HG03196 (cell line): ENCODE measurements around the gene SMR3A.
A peak's percentile ranks its signal among the peaks of the same experiment; 100 is the strongest.

Experiments used
- ATAC-seq: cut with Tn5 transposase; IDR thresholded peaks from one replicate; pipeline ENCODE4 v1.9.1; 2021; ENCODE audit not compliant: unreplicated experiment

The SMR3A gene

DNA sequence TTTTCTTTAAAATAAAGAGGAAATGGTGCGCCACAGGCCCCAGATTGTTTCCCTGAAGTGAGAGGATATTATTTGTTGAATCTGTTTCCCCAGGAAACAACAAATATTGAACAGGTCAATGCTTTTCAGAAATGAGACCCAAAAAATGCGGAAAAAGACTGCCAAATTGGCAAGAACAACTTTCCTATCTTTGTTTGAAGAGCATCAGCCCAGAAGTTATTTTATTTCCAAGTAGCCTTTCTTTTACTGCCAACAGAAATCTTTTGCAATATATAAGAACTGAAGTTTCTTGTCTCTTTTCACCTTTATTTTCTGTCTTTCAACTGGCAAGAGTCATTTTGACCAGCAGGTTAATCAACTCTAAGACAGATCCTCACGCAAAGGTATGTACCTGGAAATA, at the start of gene SMR3A:
SMR3A (plus strand) TSS at position 301 of the 400 bp plus-strand sequence. CDS start 1,356 bp downstream, outside the sequence.
- no peak for ATAC-seq

DNA sequence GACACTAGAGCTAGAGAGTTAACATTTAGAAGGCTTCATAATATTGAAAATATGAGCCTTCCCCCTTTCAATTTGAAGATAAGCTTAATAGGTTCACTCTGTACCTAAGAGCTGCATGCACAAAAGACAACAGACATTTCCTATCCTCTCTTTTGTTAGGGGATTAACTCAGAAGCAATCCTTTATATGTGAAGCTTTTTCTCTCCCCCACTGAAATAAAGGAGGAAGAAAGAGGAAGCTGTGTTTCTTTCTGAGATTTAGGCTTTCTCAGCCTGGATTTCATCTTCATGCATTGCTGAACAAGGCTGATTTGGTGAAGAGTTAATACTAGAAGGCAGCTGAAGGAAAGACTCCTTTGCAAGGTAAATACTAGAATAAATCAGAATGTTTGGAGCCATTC, 46.8 kb upstream of the SMR3A start:
- ATAC-seq = no peak

DNA sequence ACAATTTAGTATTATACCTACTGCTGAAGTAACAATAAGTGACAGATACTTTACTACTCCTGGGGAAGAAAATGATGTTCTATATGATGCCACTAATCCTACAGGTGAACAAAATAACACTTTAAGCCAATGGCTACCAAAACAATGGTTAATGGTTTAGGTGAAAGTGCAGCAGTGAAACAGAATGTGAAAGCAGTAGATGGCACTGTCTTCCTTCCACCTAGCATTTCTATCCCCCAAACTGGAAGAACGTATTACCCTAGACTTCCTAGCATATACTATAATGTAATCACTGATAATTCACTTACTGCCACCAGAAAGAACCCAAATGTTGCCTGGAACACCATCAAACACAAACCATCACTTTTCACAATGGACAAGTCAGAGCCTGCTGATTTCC, 44.6 kb upstream of the SMR3A start:
- ATAC-seq = peak; percentile 67

DNA sequence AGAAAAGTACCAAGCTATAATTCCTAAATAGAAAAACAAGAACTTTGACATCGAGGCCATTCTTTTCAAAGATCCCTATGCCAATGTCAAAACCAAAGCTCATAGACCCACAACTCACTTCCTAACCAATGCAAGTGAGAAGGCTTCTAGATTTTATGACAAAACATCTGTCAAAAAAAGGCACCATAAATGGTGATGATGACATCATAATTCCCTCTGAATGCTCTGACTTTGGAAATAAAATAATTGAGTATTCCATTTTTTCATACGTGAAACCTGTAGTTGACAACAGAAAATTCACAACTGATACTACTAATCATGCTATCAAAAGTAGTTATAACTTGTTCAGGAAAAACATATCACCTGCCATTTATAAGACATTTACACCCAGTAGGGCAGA, 34.5 kb upstream of the SMR3A start:
- no peak for ATAC-seq

DNA sequence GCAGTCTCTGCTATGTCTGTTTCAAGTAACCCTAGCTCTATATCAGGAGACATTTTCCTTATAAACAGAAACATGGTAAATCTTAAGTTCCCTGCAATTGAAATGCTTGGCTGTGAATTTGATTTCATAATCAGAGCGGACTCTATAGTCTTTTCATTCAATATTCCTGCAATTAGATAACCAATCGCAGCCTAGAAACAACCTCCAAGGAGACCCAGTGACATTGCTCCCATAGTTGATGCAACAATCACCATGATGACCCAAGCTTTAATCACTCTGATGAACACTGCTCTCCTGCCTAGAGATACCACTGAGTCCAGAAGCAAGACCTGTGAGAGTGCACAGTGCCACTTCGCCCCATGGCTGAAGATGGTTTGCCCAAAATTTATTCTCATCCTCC, 25.9 kb upstream of the SMR3A start, which contains the start of gene CABS1:
CABS1 (plus strand) TSS at position 301 of the 400 bp plus-strand sequence; CDS start at position 360, 59 bp downstream.
- ATAC-seq = no peak

DNA sequence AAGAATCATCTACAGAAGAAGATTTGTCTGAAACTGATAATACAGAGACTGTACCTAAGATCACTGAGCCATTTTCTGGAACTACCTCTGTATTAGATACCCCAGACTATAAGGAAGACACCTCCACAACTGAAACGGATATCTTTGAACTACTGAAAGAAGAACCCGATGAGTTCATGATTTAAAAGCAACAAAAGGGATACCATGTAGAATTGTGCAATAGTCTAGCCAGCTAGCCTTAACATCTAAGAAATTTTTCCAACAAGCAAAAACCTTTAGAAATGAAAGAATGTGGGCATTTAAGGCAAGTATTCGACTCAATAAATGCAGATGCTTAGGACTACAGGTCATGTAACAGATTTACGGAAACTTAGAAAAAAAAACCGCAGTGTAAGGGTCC, 24.5 kb upstream of the SMR3A start:
- ATAC-seq = no peak

DNA sequence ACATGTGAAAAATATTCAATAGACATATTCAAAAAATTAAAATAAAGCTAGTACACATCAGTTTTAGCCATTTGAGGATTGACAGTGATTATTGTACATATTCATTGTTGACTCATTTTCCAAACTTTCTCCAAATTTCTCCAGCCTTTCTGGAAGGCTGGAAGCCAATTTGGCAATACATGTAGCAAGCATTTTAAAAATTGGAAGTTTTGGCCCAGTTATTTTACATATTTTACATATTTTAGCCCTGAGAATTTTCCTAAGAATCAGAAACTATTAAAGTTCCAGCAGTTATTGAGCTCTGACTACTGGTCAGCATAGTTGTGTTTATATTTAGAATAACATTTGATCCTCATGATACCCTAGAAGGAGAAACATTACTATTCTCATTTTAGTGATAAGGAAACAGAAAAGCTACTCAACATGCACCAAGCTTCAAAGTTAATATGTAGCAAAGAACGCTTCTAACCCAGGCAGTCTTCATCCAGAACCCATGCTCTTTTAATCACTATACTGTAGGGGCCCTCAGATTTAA, 22.6 kb upstream of the SMR3A start:
- ATAC-seq = no peak

DNA sequence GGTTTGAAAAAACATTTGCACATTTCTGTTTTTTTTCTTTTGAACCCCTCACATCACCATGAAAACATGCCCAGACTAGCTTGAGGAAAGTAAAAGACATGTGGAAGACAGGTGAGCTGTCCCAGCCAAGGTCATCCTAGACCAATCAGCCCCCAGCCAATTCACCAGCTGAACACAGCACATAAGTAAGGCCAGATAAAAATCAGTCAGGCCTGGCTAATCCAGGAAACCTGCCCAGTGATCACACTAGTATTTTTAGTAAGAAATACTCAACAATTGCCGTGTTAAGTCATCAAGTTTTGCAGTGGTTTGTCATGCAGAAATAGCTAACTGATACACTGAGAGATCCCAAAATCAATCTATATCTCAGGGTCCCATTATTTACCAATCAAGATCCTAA, 4.4 kb upstream of the SMR3A start:
- ATAC-seq = no peak

DNA sequence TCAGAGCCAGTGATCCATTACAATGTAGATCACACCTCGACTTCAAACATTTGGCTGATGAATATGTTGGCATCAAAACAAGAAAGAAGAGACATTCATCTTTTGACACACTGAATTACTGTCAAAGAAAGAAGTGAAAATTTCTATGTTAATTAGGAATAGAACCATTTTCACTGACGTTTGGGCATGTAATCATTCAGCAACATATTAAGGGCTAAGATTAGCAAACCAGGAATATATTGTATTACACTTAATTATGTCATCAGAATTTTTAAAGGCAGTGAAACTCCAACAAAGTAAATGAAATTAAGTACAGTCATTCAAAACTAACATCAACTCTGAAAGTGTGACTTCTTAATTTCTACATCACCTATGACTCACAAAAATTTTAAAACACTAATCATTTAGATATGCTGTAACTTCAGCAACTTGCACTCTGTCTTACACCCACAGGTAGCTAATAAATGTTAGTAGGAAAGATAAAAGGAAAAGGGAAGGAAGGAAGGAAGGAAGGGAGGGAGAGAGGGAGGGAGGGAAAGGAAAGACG, 1.4 kb upstream of the SMR3A start:
- ATAC-seq = no peak

DNA sequence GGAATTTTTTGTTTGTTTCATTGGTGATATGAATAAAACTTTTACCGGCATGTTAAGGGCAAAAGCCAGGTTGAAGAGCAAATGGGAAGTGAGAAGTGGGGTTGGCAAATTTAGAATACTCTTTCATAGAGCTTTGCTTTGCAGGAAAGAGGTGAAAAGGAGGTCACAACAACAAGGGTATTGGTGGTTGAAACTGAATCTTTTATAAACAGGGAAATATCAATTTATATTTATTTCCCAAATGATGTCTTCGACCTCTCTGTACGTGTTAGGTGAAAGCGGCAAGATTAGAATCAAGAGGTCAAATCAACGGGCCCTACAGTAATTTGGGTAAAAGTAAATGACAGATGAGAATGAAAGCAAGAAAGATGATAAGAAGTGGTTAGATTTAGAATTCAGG, 3.4 kb downstream of the SMR3A start:
- ATAC-seq = no peak

DNA sequence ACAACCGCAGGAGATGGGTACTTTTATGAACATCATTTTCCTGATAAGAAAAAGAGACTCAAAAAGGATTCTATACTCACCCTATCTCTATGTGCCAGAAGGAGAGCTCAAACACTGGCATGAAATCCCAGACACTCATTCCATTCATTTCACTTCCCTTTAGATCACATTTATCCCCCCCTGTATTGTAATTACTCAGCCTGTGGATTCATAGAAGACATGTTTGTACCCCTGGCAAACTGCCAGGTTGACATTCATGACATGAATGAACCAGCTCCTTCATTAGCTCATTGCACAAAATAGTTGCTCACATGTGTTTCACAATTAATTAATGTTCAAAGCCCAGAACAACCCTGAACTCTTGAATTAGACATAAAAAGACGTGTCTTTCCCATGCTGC, 4.9 kb downstream of the SMR3A start:
- ATAC-seq = no peak

DNA sequence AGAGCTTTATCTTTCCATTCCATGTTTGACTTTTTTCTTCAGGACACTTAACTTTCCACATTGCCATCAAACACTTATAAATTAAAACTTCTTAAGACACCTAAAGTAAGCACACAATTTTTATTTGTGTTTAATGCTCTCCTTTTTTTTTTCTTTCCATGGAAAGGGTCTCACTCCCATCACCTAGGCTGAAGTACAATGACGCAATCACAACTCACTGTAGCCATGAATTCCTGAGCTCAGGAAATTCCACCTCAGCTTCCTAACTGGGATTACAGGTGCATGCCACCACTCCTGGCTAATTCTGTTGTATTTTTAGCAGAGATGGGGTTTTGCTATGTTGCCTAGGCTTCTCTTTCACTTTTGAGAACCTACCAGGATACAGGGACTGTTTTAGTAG, 7.3 kb downstream of the SMR3A start:
- ATAC-seq = no peak

DNA sequence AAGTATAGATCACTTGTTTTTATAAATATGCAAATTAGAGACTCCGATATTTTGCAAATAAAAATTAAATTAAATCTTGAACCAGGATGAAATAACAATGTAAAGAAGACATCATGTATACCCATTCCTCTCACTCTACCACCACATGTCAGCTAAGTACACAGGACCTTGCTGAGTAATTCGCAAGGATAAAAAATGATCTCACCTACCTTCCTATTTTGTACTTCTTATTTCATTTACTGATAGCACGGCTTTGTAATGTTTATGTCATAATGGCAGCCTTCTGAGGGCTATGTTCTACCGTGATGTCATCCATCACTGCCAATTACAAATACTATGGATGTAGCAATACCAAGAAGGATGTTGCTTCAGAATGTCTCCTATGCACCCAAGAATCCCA, 11.4 kb downstream of the SMR3A start:
- ATAC-seq = no peak

DNA sequence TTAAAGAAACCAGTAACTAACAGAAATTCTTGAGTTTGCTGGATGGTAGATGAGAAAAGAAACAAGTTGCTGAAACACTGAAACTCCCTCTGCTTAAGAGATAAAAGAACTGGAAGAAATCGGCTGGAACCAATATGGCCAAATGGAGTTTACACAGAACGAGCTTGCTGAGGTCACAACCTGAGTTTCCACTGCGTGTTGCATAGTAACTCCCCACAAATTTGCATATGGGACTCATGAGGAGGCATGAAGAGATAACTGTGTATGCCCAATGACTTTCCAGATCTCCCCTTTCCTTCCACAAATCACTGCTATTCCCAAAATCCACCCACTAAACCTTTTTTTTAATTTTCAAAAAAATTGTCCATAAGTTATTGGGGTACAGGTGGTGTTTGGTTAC, 12.2 kb downstream of the SMR3A start:
- ATAC-seq = no peak

DNA sequence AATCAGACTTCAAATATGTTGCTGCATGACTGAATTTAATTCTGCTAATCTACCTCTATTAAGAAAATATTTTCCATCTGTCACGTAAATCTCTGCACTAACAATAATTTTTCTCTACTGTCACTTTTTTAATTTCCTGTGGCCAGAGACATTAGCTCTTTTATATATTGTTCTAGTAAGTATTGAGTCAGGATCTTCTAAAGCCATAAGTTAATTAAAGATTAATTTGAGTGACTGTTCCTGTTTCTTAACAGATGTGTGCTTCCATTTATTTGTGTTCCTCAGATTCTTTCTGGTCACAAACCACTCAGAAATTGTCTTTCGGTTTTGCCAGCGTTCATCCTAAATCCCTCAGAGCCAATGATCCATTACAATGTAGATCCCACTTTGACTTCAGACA, 20.0 kb downstream of the SMR3A start:
- ATAC-seq = no peak

DNA sequence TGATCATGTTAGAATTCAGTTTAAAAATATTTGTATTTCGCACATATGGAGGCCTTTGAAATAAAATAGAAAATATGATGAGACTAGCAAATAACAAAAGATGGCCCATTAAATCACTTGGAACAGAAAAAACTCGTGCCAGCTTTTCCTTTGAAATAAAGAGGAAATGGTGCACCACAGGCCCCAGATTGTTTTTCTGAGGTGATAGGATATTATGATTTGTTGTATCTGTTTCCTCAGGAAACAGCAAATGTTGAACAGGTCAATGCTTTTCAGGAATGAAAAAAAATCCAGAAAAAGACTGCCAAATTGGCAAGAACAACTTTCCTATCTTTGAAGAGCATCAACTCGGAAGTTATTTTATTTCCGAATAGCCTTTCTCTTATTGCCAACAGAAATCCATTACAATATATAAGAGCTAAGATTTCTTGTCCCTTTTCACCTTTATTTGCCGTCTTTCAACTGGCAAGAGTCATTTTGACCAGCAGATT, 22.2 kb downstream of the SMR3A start, which contains the start of gene SMR3B:
SMR3B (plus strand) TSS at position 441 of the 491 bp plus-strand sequence. CDS start 1,380 bp downstream, outside the sequence.
- ATAC-seq = no peak

DNA sequence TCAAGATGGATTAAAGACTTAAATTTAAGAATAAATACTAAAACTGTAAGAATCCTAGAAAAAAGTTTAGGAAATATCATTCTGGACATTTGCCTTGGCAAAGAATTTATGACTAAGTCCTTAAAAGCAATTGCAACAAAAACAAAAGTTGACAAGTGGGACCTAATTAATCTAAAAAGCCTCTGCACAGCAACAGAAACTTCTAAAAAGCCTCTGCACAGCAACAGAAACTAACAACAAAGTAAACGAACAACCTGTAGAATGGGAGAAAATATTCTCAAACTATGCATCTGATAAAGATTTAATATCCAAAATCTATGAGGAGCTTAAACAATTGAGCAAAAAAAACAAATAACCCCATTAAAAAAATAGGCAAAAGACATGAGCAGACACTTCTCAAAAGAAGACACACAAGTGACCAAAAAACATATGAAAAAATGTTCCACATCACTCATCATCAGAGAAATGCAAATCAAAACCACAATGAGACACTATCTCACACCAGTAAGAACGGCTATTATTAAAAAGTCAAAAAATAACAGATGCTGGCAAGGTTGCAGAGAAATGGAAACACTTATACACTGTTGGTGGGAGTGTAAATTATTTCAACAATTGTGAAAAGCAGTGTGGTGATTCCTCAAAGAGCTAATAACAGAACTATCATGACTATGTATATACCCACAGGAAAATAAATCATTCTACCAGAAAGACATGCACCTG, 31.7 kb downstream of the SMR3A start:
- peak; percentile 52 for ATAC-seq

DNA sequence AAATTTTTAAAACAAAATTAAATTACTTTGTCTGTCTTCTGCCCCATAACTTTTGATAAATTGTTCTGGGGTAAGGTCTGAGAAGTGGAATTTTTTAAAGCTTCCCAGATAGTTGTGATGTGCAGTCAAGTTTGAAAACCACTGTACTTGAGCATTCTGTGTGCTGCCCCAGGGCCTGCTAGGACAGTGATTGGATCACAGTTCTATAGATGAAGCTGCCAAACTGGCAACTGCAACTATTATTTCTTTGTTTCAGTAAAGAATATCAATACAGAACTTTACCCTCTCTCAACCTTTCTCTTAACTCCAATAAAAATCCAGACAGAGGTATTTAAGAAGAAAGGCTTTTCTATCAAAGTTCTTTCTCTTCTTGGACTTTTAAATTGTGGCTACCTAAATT, 37.0 kb downstream of the SMR3A start, which contains the start of gene OPRPN:
OPRPN (plus strand) TSS at position 361 of the 400 bp plus-strand sequence. CDS start 1,346 bp downstream, outside the sequence.
- ATAC-seq = no peak

DNA sequence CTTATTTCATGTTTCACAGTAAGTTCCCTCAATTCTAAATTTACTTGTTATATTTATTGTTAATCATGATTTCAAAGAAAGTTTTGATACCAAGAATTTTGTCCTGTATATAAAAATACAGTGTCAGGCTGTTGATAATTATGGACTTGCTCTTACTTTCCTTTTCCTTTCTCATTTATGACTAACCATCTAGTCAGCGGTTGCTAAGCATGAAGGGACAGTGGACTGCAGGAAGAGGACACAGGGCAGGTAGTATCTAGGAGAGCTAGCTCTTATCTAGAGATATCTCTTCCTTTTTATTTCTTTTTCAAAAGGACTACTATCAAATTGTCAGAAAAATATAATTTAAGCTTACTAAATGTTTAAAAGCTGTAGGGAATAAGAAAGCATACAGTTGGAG, 38.8 kb downstream of the SMR3A start:
- no peak for ATAC-seq

DNA sequence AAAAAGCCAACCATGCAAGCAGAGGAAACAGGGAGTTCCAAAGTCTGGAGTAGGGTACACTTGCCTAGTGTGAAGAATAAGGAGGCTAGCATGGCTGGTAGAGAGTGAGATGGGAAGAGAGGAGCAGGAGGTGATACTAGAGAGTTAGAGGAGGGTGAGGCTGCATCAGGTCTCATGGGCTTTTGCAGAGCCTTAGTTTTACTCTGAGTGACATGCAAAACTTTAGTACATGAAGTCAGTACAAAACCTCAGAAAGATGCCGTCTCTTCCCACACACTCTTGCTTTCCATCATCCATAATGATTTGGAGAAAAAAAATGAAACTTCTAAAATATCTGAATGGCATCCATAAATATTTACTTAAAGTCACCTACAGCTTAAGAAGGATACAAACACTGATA, 42.2 kb downstream of the SMR3A start:
- no peak for ATAC-seq

DNA sequence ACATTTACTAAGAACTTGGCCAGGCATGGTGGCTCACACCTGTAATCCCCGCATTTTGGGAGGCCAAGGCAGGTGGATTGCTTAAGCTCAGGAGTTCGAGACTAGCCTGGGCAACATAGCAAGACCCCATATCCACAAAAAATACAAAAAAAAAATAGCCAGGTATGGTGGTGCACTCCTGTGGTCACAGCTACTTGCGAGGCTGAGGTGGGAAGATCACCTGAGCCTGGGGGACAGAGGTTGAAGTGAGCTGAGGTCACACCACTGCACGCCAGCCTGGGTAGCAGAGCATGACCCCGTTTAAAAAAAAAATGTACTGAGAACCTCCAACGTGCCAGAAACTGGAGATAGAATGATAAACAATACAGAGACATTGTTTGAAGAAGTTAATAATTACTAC, 45.2 kb downstream of the SMR3A start:
- ATAC-seq = peak; percentile 68
